ENCODE data around the gene RPUSD1.

Gene RPUSD1

GRCh38 chr16:765488-765865 lies 22.7 kb downstream of the RPUSD1 start:
- no peak for ATAC-seq
- no peak for TF ChIP-seq ZNF8 (CRISPR knock-in tag; IDR thresholded peaks at IDR 0.05)

GRCh38 chr16:764848-765487 lies 23.2 kb downstream of the RPUSD1 start:
- ATAC-seq, result no peak
- TF ChIP-seq PATZ1 (CRISPR knock-in tag; IDR thresholded peaks at IDR 0.05; ENCODE audit: borderline replicate concordance) (no peak), CREB5 (CRISPR knock-in tag; IDR thresholded peaks at IDR 0.05; ENCODE audit: low read depth) (no peak), TSHZ2 (CRISPR knock-in tag; IDR thresholded peaks at IDR 0.05) (no peak), OSR1 (CRISPR knock-in tag; IDR thresholded peaks at IDR 0.05) (no peak), ZNF70 (CRISPR knock-in tag; IDR thresholded peaks at IDR 0.05) (no peak), RARB (CRISPR knock-in tag; IDR thresholded peaks at IDR 0.05) (no peak), POU6F1 (CRISPR knock-in tag; IDR thresholded peaks at IDR 0.05; ENCODE audit: borderline replicate concordance, low read depth) (no peak), ZNF565 (CRISPR knock-in tag; conservative IDR thresholded peaks at IDR 0.05; ENCODE audit: low read depth) (no peak), CSRNP3 (CRISPR knock-in tag; IDR thresholded peaks at IDR 0.05) (no peak), GLIS3 (CRISPR knock-in tag; IDR thresholded peaks at IDR 0.05) (no peak), SNAI2 (CRISPR knock-in tag; IDR thresholded peaks at IDR 0.05) (no peak)

GRCh38 chr16:764184-764750 lies 23.9 kb downstream of the RPUSD1 start:
- ATAC-seq, result no peak; the same call in 2 of the 3 replicates
- TF ChIP-seq ZNF70 (CRISPR knock-in tag; IDR thresholded peaks at IDR 0.05), result no peak
- no peak for TF ChIP-seq ISL1 (CRISPR knock-in tag; IDR thresholded peaks at IDR 0.05)
- TF ChIP-seq ZC3H10 (CRISPR knock-in tag; IDR thresholded peaks at IDR 0.05), result no peak
- no peak for TF ChIP-seq TSHZ2 (CRISPR knock-in tag; IDR thresholded peaks at IDR 0.05)
- no peak for TF ChIP-seq PPARA (CRISPR knock-in tag; IDR thresholded peaks at IDR 0.05; ENCODE audit: borderline replicate concordance)

Data from SK-N-SH treated with all-trans-retinoic acid at 6 μM for 48 hours (cell line).